RWPE2 (cell line): Measurements from ENCODE around the gene MPG.

Source experiments
- ATAC-seq: fragments of 200-7000 bp; cut with Tn5 transposase; 3 replicates; pipeline ENCODE4 v1.9.1; 2021; ENCODE audit warnings: low read depth
- DNase-seq: peaks from one replicate; pipeline ENCODE4 v3.0.0-alpha.2; 2020; ENCODE audit warnings: low spot score
- H3K27ac ChIP-seq: fragments of 450-650 bp; 2 replicates; pipeline ENCODE4 v1.5.1; 2017; ENCODE audit warnings: mild to moderate bottlenecking; ENCODE audit not compliant: poor library complexity, severe bottlenecking
- H3K27me3 ChIP-seq: fragments of 250-450 bp; sonication (Bioruptor Pico); 2 replicates; pipeline ENCODE4 v1.5.1; 2021; ENCODE audit warnings: mild to moderate bottlenecking, moderate library complexity; ENCODE audit not compliant: insufficient read depth, poor library complexity, severe bottlenecking
- H3K36me3 ChIP-seq: fragments of 250-450 bp; sonication (Bioruptor Pico); 2 replicates; pipeline ENCODE4 v1.5.1; 2020; ENCODE audit warnings: low read depth, mild to moderate bottlenecking, moderate library complexity
- H3K4me1 ChIP-seq: fragments of 250-450 bp; sonication (Bioruptor Pico); 2 replicates; pipeline ENCODE4 v1.5.1; 2021; ENCODE audit warnings: mild to moderate bottlenecking, moderate library complexity; ENCODE audit not compliant: insufficient read depth, poor library complexity, severe bottlenecking
- H3K4me3 ChIP-seq: fragments of 250-450 bp; sonication (Bioruptor Pico); 2 replicates; pipeline ENCODE4 v1.5.1; 2021; ENCODE audit warnings: mild to moderate bottlenecking, moderate library complexity; ENCODE audit not compliant: severe bottlenecking
- H3K9me3 ChIP-seq: fragments of 250-450 bp; sonication (Bioruptor Pico); 2 replicates; pipeline ENCODE4 v1.5.1; 2021; ENCODE audit warnings: mild to moderate bottlenecking, moderate library complexity; ENCODE audit not compliant: severe bottlenecking
- TF ChIP-seq, protein P1 (sequence below): fragments of 450-650 bp; IDR thresholded peaks from one replicate; pipeline ENCODE4 v1.5.1; 2017; ENCODE audit warnings: mild to moderate bottlenecking, moderate library complexity; ENCODE audit not compliant: poor library complexity, severe bottlenecking

The MPG gene

DNA sequence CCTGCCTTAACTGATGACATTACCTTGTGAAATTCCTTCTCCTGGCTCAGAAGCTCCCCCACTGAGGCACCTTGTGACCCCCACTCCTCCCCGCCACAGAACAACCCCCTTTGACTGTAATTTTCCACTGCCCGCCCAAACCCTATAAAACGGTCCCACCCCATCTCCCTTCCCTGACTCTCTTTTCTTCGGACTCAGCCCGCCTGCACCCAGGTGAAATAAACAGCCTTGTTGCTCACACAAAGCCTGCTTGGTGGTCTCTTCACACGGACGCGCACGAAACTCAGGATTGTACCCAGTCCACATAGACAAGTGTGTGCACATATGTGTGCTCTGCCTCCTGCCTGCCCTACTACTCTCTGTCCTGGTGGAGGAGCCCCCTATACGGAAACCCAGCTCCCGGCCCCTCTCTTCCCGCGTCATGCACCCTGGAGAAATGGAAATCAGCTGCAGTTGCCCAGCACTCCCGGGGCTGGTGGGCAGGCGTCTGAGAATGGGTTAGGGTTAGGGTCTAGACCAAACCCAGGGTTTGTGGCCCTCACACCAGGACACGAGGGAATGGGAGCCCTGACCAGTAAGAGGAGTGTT lies 3.2 kb upstream of the MPG start:
- Histone ChIP-seq H3K9me3 (no peaks in the 10 kb centered on the region), H3K4me1 (peaks cover 24% of the 10 kb centered on the region), H3K27me3 (no peaks in the 10 kb centered on the region), H3K4me3 (no peak overlapping the region), H3K36me3 (peaks cover 6% of the 10 kb centered on the region), H3K27ac (peak overlapping the region; percentile 88)
- DNase-seq (no peak), ATAC-seq (no peak)
- TF ChIP-seq, protein P1, sequence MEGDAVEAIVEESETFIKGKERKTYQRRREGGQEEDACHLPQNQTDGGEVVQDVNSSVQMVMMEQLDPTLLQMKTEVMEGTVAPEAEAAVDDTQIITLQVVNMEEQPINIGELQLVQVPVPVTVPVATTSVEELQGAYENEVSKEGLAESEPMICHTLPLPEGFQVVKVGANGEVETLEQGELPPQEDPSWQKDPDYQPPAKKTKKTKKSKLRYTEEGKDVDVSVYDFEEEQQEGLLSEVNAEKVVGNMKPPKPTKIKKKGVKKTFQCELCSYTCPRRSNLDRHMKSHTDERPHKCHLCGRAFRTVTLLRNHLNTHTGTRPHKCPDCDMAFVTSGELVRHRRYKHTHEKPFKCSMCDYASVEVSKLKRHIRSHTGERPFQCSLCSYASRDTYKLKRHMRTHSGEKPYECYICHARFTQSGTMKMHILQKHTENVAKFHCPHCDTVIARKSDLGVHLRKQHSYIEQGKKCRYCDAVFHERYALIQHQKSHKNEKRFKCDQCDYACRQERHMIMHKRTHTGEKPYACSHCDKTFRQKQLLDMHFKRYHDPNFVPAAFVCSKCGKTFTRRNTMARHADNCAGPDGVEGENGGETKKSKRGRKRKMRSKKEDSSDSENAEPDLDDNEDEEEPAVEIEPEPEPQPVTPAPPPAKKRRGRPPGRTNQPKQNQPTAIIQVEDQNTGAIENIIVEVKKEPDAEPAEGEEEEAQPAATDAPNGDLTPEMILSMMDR, result no peak

DNA sequence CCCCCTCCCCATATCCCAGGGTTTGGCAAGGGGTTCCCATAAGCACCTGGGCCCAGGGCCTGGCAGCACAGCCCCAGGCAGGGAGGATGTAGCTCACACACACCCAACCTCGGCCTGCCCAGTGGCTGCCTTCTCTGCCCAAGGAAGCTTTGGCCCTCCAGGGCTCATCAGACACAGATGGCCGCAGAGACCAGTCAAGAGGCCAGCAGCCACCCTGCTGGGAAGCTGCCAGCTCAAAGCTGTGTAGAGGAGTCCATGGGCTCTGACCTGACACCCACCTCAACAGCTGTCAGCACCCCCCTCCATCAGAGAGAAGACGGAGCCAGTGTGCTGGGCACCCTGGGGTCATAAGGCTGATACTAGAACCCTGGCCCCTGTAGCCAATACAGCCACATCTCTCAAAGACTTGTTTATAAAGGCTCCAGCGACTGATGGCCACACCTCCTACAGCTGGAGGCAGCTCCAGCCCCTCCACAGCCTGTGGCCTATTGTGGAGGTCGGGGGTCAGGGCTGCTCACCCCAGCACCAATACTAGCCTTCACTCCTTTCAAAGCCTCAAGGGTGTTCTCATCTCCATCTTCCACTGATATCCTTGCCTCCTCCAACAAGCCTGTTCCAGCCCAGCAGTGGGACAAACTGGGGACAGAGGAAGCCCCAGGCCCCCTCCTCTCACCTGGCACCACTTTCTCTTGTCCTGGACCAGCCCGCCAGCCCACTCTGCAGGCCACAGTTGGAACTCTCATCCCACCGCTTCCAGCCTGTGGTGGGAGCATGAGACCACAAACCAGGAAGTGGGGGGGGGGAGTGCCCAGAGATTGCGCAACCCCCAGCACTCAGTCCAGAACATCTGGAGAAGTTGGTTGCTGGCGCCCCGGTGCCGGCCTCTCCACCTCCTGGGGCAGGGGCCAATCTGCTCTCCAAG lies 2.2 kb upstream of the MPG start:
- Histone ChIP-seq H3K27ac (peak overlapping the region; percentile 88), H3K4me3 (no peak overlapping the region)

DNA sequence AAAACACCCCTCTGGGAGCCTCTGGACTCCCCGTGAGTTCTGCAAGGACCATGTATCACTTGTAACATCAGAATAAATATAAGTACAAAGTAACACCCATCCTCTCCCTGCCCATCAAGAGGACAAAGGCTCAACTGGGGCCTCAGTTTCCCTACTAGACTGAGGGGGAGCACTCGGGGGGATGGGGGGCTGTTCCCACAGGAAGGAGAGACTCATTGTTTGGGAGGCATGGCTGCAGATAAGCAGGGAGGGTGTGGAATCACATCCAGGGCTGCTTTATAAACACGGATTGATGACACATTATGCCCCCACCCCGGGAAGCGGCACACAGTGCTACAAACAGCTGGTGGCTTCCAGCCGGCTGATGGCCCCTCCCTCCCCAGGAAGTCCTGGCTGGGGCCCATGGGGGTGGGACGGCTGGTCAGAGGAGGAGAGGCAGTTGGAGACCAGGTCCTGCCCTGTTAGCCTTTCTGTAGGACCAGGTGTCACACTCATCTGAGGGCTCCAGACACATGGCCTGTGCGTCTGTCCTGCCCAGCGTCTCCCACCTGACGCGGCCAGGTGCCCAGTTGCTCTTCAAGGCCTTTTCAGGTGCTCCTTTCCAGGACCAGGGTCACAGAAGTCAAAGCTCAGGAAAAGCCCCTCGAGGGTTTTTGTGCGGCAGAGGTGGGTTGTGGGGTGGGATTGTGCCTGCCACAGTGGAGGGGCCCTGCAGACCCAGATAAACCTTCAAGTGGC lies 1.3 kb upstream of the MPG start:
- Histone ChIP-seq H3K36me3 (peaks cover 12% of the 10 kb centered on the region), H3K9me3 (no peaks in the 10 kb centered on the region), H3K4me1 (peaks cover 20% of the 10 kb centered on the region), H3K27ac (peak overlapping the region; percentile 88), H3K27me3 (no peaks in the 10 kb centered on the region), H3K4me3 (peak overlapping the region; percentile 86)
- TF ChIP-seq, protein P1, result peak; percentile 3
- ATAC-seq, result peak; percentile 28
- DNase-seq, result no peak

More for the DNA sequence above, 2.2 kb upstream of the MPG start:
- Histone ChIP-seq H3K36me3 (peaks cover 12% of the 10 kb centered on the region), H3K9me3 (no peaks in the 10 kb centered on the region), H3K4me1 (peaks cover 23% of the 10 kb centered on the region), H3K27me3 (no peaks in the 10 kb centered on the region)
- DNase-seq, result no peak
- TF ChIP-seq, protein P1, result peak; percentile 16
- ATAC-seq, result no peak

DNA sequence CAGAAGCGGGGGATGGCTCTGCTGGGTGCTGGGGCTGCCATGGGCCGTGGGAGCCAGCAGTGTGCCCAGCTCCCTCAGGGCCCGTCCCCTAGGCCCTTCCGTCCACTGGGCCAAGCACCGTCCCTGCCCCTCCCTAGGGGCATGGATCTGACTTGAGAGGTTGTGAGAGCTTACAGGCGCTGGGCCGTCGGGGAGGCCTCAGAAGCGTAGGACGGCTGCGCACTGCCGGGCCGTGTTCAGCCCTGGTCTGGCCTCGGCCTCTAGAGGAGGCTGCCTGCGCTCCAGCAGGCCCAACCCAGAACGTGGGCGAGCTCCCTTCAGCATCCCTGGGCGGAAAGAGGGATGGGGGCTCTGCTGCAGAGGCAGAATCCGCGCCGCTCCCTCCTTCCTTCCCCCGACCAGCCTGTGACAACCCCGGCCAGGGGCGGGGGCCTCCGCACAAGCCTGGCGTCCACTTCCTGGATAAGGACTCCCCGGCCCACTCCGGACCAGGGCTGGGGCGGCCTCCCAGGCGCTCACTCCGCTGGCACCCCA lies 685 bp upstream of the MPG start:
- Histone ChIP-seq H3K4me3 (peak overlapping the region; percentile 86), H3K9me3 (no peaks in the 10 kb centered on the region), H3K4me1 (peaks cover 20% of the 10 kb centered on the region), H3K36me3 (peaks cover 12% of the 10 kb centered on the region), H3K27me3 (no peaks in the 10 kb centered on the region), H3K27ac (peak overlapping the region; percentile 88)
- ATAC-seq (peak; percentile 34), DNase-seq (no peak)
- TF ChIP-seq, protein P1, result no peak
